HG02798 (cell line): ENCODE measurements around the gene ETV2.

Experiments used
- ATAC-seq: cut with Tn5 transposase; IDR thresholded peaks from one replicate; pipeline ENCODE4 v1.9.1; 2021; ENCODE audit warnings: mild to moderate bottlenecking; ENCODE audit not compliant: unreplicated experiment, poor library complexity

Gene ETV2

DNA sequence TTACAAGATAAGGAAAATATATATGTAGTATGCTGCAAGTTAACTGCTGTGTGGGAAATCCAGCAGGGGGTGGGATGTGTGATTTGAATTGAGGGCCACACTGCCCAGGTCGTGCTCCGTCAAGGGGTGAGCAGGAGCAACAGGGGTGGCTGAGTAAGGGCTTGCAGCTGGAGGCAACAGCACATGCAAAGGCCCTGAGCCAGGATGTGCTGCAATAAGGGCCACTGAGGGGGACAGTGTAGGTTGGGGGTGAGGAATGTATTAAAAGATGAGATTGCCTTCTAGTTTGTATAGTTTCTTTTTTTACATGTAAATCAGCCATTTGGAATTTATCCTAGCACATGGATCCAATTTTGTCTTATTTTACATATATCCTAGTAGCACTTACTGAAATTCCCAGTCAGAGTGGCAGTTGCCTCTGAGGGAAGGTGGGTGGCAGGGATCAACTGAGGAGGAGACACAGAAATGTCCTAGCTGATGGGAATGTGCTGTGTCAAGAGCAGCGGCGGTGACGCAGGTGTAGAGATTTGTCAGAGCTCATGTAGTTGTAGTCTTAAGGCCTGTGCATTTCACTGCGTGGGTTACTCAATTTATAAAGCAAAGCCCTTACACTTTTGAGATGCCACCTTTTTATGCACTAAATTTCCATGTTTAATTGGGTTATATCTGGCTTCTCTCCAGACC is 18.1 kb upstream of the ETV2 start:
- ATAC-seq = no peak

DNA sequence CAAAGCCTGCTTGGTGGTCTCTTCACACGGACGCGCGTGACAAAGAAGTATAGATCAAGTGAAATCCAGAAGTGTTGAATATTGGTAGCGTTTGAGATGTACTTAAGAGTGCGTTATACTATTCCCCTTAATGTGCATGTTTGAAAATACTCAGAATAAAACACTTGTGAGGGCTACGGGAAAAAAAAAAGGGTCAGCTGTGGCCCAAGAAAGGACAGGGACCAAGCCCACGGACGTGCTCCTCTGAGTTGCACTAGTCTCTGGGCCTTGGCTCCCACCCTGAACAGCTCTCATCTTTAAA is 13.3 kb upstream of the ETV2 start:
- no peak for ATAC-seq

DNA sequence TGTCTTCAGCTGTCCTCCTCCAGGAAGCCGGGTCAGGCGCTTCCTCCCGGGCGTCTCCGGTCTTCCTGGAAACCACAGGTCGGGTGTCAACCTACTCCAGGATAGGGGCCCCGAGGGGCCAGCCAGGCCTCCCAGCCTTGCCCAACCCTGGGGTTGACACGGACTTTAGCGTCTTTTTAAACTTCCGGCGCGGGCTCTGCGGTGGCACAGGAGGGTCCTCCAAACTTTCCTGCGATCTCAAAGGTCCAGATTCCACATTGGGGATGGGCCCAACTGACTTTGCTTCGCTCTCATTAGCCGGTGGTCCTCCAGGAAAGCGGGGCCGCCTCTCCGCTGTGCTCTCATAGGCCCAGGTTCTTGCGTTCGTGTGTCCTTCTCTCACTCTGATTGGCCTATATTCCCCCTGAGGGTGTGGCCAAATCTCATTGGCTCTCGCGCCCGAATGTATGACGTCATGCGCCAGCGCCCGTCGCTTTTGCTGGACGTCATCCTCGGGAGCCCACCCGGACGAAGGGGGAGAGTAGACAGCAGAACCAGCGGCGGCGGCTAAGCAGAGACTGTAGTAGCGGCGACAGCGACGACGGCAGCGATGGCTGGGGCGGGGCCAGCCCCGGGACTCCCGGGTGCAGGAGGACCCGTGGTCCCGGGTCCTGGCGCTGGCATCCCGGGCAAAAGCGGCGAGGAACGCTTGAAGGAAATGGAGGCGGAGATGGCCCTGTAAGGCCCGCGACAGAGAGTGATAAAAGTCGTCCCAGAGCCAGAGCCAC is 12.8 kb upstream of the ETV2 start, which contains the start of gene RBM42:
TSS of gene RBM42 (plus strand) at position 472 of the 767 bp plus-strand sequence. CDS start at position 590, 118 bp downstream.
- peak; percentile 99 for ATAC-seq

DNA sequence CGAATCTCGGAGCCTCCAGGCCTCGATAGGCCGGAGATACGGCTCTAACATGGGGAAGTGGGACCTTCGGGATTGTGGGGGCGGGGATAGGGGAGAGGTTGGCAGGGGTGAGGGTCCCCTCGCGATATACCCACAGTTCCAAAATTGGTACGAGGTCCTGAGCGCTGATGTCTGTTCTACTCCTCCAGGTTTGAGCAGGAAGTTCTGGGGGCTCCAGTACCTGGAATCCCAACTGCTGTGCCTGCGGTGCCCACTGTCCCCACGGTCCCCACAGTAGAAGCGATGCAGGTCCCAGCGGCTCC is 12.3 kb upstream of the ETV2 start:
- no peak for ATAC-seq

DNA sequence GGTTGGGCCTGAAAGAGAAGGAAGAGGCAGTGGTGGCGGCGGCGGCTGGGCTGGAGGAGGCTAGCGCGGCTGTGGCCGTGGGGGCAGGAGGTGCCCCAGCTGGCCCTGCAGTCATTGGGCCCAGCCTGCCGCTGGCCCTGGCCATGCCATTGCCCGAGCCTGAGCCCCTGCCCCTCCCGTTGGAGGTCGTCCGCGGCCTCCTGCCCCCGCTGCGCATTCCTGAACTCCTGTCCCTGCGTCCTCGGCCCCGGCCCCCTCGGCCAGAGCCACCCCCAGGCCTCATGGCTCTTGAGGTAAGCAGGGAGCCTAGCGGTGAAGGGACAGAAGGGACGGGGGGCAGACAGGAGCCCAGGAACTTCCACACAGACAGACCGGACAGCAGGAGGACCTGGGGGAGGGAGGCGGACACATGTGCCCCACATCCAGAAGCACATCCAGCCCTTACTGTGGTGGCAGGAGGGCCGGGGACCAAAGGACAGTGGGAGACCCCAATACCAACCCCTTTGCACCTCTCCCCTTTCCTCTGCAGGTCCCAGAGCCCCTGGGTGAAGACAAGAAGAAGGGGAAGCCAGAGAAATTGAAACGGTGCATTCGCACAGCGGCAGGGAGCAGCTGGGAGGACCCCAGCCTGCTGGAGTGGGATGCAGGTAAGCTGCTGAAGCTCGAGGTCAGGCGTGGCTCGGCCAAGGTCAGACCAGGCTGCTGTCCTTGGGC is 7.7 kb upstream of the ETV2 start:
- ATAC-seq = no peak

GRCh38 chr19:35636651-35637050 is 4.9 kb upstream of the ETV2 start:
- no peak for ATAC-seq

DNA sequence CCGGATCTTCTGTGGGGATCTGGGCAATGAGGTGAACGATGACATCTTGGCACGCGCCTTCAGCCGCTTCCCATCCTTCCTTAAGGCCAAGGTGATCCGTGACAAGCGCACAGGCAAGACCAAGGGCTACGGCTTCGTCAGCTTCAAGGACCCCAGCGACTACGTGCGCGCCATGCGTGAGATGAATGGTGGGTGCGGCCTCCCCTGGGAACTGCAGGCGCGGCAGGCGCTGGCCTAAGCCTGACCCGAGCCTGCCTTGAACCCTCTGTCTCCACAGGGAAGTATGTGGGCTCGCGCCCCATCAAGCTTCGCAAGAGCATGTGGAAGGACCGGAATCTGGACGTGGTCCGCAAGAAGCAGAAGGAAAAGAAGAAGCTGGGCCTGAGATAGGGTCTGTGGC is 4.4 kb upstream of the ETV2 start:
- ATAC-seq = no peak

DNA sequence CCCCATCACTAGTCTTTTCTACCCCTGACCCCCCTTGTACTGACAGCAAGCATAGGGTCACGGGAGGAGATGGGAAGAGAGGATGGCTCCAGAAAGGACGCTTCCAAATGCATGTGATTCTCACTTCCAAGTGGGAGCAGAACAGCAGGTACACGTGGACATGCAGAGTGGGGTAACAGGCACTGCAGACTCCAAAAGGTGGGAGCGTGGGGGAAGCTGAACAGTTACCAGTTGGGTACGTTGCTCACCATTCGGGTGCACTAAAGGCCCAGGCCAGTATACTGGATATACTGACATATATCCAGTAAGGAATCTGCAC is 2.3 kb upstream of the ETV2 start:
- ATAC-seq = no peak

- ATAC-seq = no peak
Observed at GRCh38 chr19:35639863-35640262, 1.7 kb upstream of the ETV2 start.

DNA sequence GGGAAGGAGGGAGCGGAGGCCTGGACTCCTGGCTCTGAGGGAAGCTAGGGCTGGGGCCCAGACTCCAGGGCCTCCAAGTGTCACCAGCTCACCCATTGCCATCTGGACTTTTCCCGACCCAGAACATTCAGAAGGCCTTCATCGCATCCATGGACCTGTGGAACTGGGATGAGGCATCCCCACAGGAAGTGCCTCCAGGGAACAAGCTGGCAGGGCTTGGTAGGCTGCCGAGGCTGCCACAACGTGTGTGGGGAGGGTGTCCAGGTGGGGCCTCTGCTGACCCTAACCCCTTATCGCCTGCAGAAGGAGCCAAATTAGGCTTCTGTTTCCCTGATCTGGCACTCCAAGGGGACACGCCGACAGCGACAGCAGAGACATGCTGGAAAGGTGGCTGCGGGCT is 767 bp downstream of the ETV2 start:
- ATAC-seq = no peak

GRCh38 chr19:35642798-35643254 is 1.3 kb downstream of the ETV2 start:
- ATAC-seq = no peak

GRCh38 chr19:35643255-35644205 is 2.0 kb downstream of the ETV2 start:
- ATAC-seq = peak; percentile 45

DNA sequence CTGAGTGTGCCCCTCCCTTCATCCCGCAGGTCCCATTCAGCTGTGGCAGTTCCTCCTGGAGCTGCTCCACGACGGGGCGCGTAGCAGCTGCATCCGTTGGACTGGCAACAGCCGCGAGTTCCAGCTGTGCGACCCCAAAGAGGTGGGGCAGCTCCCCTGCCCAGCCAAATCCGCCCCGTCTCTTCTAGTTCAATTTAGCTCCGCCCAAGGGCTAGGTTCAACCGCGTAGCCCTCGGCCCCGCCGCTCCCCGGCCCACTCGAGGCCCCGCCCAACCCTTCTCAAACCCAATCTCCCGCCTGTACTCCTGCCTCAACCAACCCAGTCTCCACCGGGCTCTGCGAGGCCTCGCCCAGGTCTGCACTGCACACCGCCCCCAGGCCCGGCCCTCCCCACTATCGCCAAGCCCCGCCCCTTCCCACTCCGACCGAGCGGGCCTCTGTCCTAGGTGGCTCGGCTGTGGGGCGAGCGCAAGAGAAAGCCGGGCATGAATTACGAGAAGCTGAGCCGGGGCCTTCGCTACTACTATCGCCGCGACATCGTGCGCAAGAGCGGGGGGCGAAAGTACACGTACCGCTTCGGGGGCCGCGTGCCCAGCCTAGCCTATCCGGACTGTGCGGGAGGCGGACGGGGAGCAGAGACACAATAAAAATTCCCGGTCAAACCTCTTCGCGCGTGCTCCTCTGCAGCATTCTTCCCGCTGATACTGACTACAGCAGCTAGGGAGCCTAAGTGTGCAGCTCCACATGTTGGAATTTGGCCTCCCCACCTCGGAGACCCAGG is 2.9 kb downstream of the ETV2 start:
- peak; percentile 79 for ATAC-seq

GRCh38 chr19:35644987-35645679 is 3.6 kb downstream of the ETV2 start:
- no peak for ATAC-seq

- ATAC-seq = no peak
Observed at GRCh38 chr19:35645680-35646511, 4.4 kb downstream of the ETV2 start.

DNA sequence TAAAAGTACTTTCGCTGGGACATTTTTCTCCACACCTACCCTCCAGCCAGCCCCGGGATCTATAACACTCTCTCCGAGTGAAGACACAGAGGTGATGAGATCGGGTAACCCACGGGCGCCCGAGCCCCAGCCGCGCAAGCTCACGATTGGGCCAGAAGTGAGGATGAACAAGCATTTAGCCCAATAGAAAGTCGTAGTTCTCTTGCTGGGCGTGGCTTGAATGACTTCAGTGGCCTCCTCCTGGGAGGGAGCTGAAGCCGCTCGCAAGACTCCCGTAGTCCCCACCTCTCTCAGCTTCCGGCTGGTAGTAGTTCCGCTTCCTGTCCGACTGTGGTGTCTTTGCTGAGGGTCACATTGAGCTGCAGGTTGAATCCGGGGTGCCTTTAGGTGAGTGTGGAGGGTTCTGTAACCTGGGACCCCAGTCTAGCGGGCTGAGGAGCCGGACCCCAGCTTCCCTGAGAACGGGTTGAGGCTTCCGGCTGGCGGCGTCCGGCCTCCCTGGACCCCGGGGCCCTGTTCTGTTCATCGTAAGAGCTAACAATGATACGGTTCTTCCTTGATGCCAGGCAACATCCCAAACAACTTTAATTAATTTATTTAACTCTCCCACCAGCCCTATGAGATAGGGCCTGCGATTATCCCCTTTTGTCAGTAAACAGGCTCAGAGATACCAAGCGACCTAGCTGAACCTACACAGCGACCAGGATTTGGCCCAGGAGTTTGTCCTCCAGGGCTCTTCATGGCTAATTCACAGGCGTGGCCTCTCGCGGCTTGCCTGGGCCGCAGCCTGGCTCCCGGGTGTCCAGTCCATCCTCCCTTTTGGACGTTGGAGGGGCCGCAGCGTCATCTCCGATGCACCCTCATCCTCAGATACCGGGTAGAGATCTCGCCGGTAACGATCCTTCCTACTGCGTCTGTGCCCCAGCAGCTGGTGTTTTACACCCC is 6.7 kb downstream of the ETV2 start, which contains the start of gene COX6B1:
TSS of gene COX6B1 (plus strand) at position 307 of the 945 bp plus-strand sequence. CDS start 2,921 bp downstream, outside the sequence.
- peak; percentile 61 for ATAC-seq

- no peak for ATAC-seq
Observed at GRCh38 chr19:35650581-35650980, 9.0 kb downstream of the ETV2 start.
